Stimulated activated memory B cell treated with anti-CD40 and anti-IgM and Interleukin-4, amounts not matched to agents 10 μg/mL and 1 μg/mL and 100 μg/mL, for 72 hours (primary cell): Measurements from ENCODE around the gene NDRG3.
"Not testable (repeated sequence)": the region's sequence is repeated elsewhere in the genome, so short reads cannot be mapped to it uniquely, and the experiment has no call there.

Experiments
- ATAC-seq: fragments of 150-1000 bp; cut with Tn5 transposase; 2 replicates; pipeline ENCODE4 v1.10.0; 2021
- H3K27ac Mint-ChIP-seq: one replicate; pipeline ENCODE4 v1.8.0; 2022; ENCODE audit warnings: mild to moderate bottlenecking, mixed read lengths
- H3K27me3 Mint-ChIP-seq: one replicate; pipeline ENCODE4 v1.8.0; 2022; ENCODE audit warnings: mixed read lengths
- H3K36me3 Mint-ChIP-seq: one replicate; pipeline ENCODE4 v1.8.0; 2022; ENCODE audit warnings: mixed read lengths
- H3K4me1 Mint-ChIP-seq: one replicate; pipeline ENCODE4 v1.8.0; 2022; ENCODE audit warnings: mixed read lengths
- H3K4me3 Mint-ChIP-seq: one replicate; pipeline ENCODE4 v1.8.0; 2022; ENCODE audit warnings: mild to moderate bottlenecking, moderate library complexity, mixed read lengths
- H3K9me3 Mint-ChIP-seq: one replicate; pipeline ENCODE4 v1.8.0; 2022; ENCODE audit warnings: mixed read lengths

Gene NDRG3

DNA sequence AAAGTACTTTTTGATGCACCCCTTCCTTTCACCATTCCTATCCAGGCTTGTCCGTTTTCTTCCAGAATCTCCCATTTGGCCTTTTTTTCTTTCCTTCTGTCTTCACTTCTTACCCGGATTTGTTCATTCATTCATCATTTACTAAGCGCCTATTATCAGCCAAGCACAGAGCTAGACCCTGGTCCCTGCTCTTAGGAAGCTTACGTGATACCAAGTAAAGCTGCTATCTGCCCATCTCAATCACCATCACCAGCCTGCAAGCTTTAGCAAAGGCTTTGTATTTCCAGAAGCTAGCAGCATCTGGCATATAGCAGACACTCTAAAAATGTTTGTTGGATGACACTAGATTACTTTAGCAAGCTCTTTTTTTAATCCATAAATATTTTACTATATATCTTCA, 4.8 kb downstream of the NDRG3 start:
- Mint-ChIP-seq H3K27me3 (no peaks in the 10 kb centered on the region), H3K27ac (no peak overlapping the region), H3K9me3 (no peaks in the 10 kb centered on the region), H3K4me1 (peaks cover 26% of the 10 kb centered on the region), H3K4me3 (no peak overlapping the region), H3K36me3 (no peaks in the 10 kb centered on the region)
- ATAC-seq: no peak

GRCh38 chr20:36737183-36737499, 8.7 kb downstream of the NDRG3 start:
- H3K36me3 Mint-ChIP-seq: no peaks in the 10 kb centered on the region
- no peak overlapping the region for H3K27ac Mint-ChIP-seq
- no peak for ATAC-seq
- peaks cover 24% of the 10 kb centered on the region for H3K4me1 Mint-ChIP-seq
- H3K27me3 Mint-ChIP-seq: no peaks in the 10 kb centered on the region
- H3K9me3 Mint-ChIP-seq: no peaks in the 10 kb centered on the region
- H3K4me3 Mint-ChIP-seq: no peak overlapping the region

GRCh38 chr20:36736451-36737182, 9.3 kb downstream of the NDRG3 start:
- Mint-ChIP-seq H3K9me3 (no peaks in the 10 kb centered on the region), H3K27me3 (no peaks in the 10 kb centered on the region), H3K27ac (no peak overlapping the region), H3K4me1 (peaks cover 19% of the 10 kb centered on the region), H3K4me3 (no peak overlapping the region), H3K36me3 (no peaks in the 10 kb centered on the region)
- no peak for ATAC-seq

GRCh38 chr20:36732456-36732855, 13.4 kb downstream of the NDRG3 start:
- no peaks in the 10 kb centered on the region for H3K27me3 Mint-ChIP-seq
- ATAC-seq: no peak
- H3K36me3 Mint-ChIP-seq: peaks cover 4% of the 10 kb centered on the region
- peaks cover 23% of the 10 kb centered on the region for H3K4me1 Mint-ChIP-seq
- no peak overlapping the region for H3K27ac Mint-ChIP-seq
- no peak overlapping the region for H3K4me3 Mint-ChIP-seq
- no peaks in the 10 kb centered on the region for H3K9me3 Mint-ChIP-seq

DNA sequence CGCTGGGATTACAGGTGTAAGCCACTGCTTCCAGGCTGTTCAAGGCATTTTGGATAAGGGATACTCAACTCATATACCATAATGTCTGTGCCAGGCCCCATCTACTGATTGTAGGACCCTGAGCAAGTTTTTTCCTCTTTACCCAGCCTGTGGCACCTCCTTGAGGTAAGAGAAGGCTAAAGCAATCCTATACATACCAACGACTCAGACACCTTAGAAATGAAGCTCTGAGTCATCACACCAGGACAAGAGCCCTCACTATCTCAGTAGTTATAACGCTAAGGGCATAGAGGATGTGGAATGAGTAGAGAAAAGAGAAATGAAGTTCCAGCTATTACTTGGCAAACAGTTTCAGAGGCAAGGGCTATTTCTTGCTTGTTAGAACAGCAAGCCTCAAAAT, 16.9 kb downstream of the NDRG3 start:
- ATAC-seq: peak; percentile 53
- no peaks in the 10 kb centered on the region for H3K9me3 Mint-ChIP-seq
- peaks cover 13% of the 10 kb centered on the region for H3K4me1 Mint-ChIP-seq
- H3K36me3 Mint-ChIP-seq: peaks cover 4% of the 10 kb centered on the region
- no peak overlapping the region for H3K4me3 Mint-ChIP-seq
- no peaks in the 10 kb centered on the region for H3K27me3 Mint-ChIP-seq
- no peak overlapping the region for H3K27ac Mint-ChIP-seq

DNA sequence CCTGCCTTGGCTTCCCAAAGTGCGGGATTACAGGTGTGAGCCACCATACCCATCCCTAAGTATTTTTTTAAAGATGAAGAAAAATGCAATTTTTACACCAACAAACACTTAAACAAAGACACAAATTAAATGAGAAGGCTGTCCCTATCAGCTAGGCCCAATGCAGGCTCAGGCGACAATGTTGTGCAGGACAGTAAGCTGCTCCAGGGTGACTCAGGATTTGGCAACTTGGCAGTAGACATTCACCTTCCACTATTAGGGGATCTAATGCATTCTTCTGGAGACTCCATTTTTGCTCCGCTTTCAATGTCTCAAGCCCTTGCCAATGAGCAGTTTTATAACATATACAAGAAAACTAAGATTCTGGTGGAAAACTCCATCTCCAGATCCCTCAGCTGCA, 19.7 kb downstream of the NDRG3 start:
- peaks cover 5% of the 10 kb centered on the region for H3K4me1 Mint-ChIP-seq

GRCh38 chr20:36720510-36720909, 25.4 kb downstream of the NDRG3 start:
- H3K27ac Mint-ChIP-seq: no peak overlapping the region

More for the DNA sequence above, 19.7 kb downstream of the NDRG3 start:
- Mint-ChIP-seq H3K9me3 (no peaks in the 10 kb centered on the region), H3K27me3 (no peaks in the 10 kb centered on the region), H3K27ac (no peak overlapping the region), H3K36me3 (peaks cover 4% of the 10 kb centered on the region), H3K4me3 (no peak overlapping the region)
- no peak for ATAC-seq

GRCh38 chr20:36717657-36718056, 28.2 kb downstream of the NDRG3 start:
- H3K9me3 Mint-ChIP-seq: no peaks in the 10 kb centered on the region

More at GRCh38 chr20:36720510-36720909, 25.4 kb downstream of the NDRG3 start:
- Mint-ChIP-seq H3K9me3 (no peaks in the 10 kb centered on the region), H3K36me3 (peaks cover 16% of the 10 kb centered on the region), H3K4me3 (no peak overlapping the region), H3K27me3 (no peaks in the 10 kb centered on the region), H3K4me1 (no peaks in the 10 kb centered on the region)
- no peak for ATAC-seq

DNA sequence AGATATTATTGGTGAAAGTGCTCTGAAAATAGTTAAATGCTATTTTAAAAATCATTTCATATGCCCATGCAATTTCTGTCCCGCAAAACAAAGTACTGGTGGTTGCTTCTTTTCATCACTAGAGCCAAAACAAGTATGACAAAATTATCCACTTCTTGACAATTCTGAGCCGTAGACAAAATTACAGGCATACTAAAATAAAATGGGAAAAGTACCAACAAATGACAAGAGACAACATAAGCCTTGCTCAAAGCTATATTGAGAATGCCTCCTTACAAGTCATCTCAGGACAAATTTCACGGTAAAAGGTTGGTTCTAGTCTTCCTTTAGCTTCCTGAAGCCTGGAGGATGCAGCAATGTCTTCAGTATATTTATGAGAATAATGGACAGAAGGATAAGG, 28.9 kb downstream of the NDRG3 start:
- Mint-ChIP-seq H3K4me1 (no peaks in the 10 kb centered on the region), H3K4me3 (no peak overlapping the region), H3K9me3 (no peaks in the 10 kb centered on the region), H3K27ac (no peak overlapping the region), H3K27me3 (no peaks in the 10 kb centered on the region), H3K36me3 (peaks cover 16% of the 10 kb centered on the region)
- ATAC-seq: no peak

More at GRCh38 chr20:36717657-36718056, 28.2 kb downstream of the NDRG3 start:
- Mint-ChIP-seq H3K27me3 (no peaks in the 10 kb centered on the region), H3K27ac (no peak overlapping the region), H3K4me3 (no peak overlapping the region), H3K4me1 (no peaks in the 10 kb centered on the region), H3K36me3 (peaks cover 16% of the 10 kb centered on the region)
- no peak for ATAC-seq

DNA sequence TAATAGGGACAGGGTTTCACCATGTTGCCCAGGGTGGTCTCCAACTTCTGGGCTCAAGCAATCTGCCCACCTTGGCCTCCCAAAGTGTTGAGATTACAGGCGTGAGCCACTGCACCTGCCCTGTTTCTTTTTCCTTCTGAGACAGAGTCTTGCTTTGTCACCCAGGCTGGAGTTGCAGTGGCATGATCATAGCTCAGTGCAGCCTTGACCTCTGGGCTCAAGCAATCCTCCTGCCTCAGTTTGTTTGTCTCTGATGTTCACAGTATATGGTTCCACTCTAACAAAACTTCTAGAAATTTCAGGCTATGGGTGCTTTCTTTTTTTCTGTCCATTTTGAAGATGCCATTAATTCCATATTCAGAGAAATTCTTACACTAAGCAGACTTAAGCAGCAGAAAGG, 33.1 kb downstream of the NDRG3 start:
- Mint-ChIP-seq H3K36me3 (no peaks in the 10 kb centered on the region), H3K27me3 (no peaks in the 10 kb centered on the region), H3K9me3 (no peaks in the 10 kb centered on the region), H3K4me3 (no peak overlapping the region), H3K27ac (no peak overlapping the region), H3K4me1 (no peaks in the 10 kb centered on the region)
- no peak for ATAC-seq

GRCh38 chr20:36709126-36709525, 36.8 kb downstream of the NDRG3 start:
- Mint-ChIP-seq H3K27me3 (no peaks in the 10 kb centered on the region), H3K9me3 (no peaks in the 10 kb centered on the region), H3K36me3 (peaks cover 6% of the 10 kb centered on the region), H3K4me1 (peaks cover 6% of the 10 kb centered on the region), H3K27ac (no peak overlapping the region), H3K4me3 (no peak overlapping the region)
- no peak for ATAC-seq

DNA sequence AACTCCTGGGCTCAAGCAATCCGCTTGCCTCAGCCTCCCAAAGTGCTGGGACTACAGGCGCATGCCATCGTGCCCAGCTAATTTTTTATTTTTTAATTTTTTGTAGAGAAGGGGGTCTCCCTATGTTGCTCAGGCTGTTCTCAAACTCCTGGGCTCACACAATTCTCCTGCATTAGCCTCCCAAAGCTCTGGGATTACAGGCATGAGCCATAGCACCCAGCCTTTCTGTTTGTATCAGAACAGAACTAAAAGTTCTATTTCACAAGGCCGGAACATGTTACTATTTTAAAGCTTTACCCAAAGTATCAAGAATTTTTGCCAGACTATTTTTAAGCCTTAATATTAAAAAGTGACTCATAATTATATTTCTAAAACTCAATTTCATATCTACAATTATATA, 42.4 kb downstream of the NDRG3 start:
- H3K4me3 Mint-ChIP-seq: no peak overlapping the region
- no peak for ATAC-seq
- no peaks in the 10 kb centered on the region for H3K27me3 Mint-ChIP-seq
- H3K4me1 Mint-ChIP-seq: peaks cover 13% of the 10 kb centered on the region
- peaks cover 14% of the 10 kb centered on the region for H3K36me3 Mint-ChIP-seq
- H3K27ac Mint-ChIP-seq: no peak overlapping the region
- no peaks in the 10 kb centered on the region for H3K9me3 Mint-ChIP-seq

DNA sequence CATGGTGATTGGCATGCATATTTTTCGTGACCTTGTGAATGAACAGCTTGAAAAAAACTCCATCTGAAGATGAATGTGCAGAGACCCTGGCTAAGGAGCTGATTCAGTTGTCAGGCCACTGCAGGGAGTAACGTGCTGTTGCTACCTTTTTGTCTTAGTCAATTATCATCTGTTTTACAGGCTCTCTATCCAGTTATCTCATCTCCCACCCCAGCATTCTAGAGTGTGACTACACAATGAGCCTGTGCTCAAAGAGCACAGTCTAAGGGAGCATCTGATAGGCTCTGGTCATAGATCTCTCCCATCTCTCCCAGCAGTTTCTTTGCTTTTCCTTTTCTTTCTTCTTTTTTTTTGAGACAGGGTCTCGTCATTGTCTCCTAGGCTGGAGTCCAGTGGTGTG, 45.5 kb downstream of the NDRG3 start:
- Mint-ChIP-seq H3K36me3 (peaks cover 14% of the 10 kb centered on the region), H3K9me3 (no peaks in the 10 kb centered on the region), H3K27ac (peak overlapping the region; percentile 9), H3K4me3 (no peak overlapping the region), H3K4me1 (peaks cover 7% of the 10 kb centered on the region), H3K27me3 (no peaks in the 10 kb centered on the region)
- ATAC-seq: no peak

- H3K27ac Mint-ChIP-seq: not testable (repeated sequence)
These were observed 50.4 kb downstream of the NDRG3 start for GRCh38 chr20:36695467-36695866.

DNA sequence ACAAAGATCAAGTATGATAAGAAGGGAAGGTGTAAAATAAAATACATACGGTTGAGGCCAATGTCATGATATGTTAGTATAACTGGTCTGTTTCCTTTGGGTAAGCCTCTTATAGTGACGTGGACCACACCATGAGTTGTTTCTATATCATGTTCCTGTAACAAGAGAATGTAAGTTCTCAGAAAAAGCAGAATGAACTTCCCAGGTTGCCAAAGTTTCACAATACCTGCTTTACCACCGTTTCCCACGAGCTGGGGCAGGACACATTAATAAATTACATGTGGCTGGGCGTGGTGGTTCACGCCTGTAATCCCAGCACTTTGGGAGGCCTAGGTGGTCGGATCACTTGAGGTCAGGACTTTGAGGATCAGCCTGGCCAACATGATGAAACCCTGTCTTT, 57.3 kb downstream of the NDRG3 start:
- no peaks in the 10 kb centered on the region for H3K9me3 Mint-ChIP-seq
- H3K4me3 Mint-ChIP-seq: no peak overlapping the region
- no peak overlapping the region for H3K27ac Mint-ChIP-seq
- no peaks in the 10 kb centered on the region for H3K27me3 Mint-ChIP-seq
- peaks cover 20% of the 10 kb centered on the region for H3K36me3 Mint-ChIP-seq
- no peak for ATAC-seq
- H3K4me1 Mint-ChIP-seq: no peaks in the 10 kb centered on the region

More at GRCh38 chr20:36695467-36695866, 50.4 kb downstream of the NDRG3 start:
- not testable (repeated sequence) for ATAC-seq, H3K9me3 Mint-ChIP-seq, H3K4me3 Mint-ChIP-seq, H3K4me1 Mint-ChIP-seq, H3K27me3 Mint-ChIP-seq
- H3K36me3 Mint-ChIP-seq: peaks cover 18% of the 10 kb centered on the region

- Mint-ChIP-seq H3K4me3 (no peak overlapping the region), H3K4me1 (no peaks in the 10 kb centered on the region), H3K36me3 (peaks cover 20% of the 10 kb centered on the region), H3K27me3 (no peaks in the 10 kb centered on the region), H3K27ac (no peak overlapping the region), H3K9me3 (no peaks in the 10 kb centered on the region)
- ATAC-seq: no peak
These were observed 58.0 kb downstream of the NDRG3 start for GRCh38 chr20:36687850-36688249.
